ENCODE data around the gene LDB3.

DNA sequence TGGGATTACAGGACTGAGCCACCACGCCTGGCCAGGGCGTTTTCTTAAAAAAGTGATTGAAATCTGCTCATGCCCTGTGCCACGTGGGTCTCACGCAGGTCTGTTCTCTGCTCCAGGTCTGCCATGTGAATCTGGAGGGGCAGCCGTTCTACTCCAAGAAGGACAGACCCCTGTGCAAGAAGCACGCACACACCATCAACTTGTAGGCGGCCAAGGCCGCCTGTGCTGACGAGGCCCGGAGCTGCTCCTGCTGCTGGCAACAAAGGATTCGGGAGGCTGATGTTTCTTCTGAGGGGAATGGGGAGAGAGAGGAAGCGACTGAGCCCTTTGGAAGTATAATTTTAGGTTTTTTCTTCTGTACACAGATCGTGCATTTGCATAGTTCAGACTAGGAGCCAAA, 64.5 kb downstream of the LDB3 start:
- no peak for TF ChIP-seq SNAI2 (CRISPR knock-in tag; IDR thresholded peaks at IDR 0.05)
- TF ChIP-seq, protein P1, sequence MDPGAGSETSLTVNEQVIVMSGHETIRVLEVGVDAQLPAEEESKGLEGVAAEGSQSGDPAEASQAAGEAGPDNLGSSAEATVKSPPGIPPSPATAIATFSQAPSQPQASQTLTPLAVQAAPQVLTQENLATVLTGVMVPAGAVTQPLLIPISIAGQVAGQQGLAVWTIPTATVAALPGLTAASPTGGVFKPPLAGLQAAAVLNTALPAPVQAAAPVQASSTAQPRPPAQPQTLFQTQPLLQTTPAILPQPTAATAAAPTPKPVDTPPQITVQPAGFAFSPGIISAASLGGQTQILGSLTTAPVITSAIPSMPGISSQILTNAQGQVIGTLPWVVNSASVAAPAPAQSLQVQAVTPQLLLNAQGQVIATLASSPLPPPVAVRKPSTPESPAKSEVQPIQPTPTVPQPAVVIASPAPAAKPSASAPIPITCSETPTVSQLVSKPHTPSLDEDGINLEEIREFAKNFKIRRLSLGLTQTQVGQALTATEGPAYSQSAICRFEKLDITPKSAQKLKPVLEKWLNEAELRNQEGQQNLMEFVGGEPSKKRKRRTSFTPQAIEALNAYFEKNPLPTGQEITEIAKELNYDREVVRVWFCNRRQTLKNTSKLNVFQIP (CRISPR knock-in tag; IDR thresholded peaks at IDR 0.05; ENCODE audit: borderline replicate concordance, low read depth) = no peak
- no peak for TF ChIP-seq CSRNP3 (CRISPR knock-in tag; IDR thresholded peaks at IDR 0.05)
- no peak for TF ChIP-seq ZNF70 (CRISPR knock-in tag; IDR thresholded peaks at IDR 0.05)
- TF ChIP-seq PATZ1 (CRISPR knock-in tag; IDR thresholded peaks at IDR 0.05; ENCODE audit: borderline replicate concordance) = no peak
- TF ChIP-seq BACH2 (CRISPR knock-in tag; IDR thresholded peaks at IDR 0.05; ENCODE audit: borderline replicate concordance) = no peak
- no peak for TF ChIP-seq OSR1 (CRISPR knock-in tag; IDR thresholded peaks at IDR 0.05)
- no peak for TF ChIP-seq ISL1 (CRISPR knock-in tag; IDR thresholded peaks at IDR 0.05)
- TF ChIP-seq TCF4 (CRISPR knock-in tag; IDR thresholded peaks at IDR 0.05; ENCODE audit: borderline replicate concordance) = no peak
- TF ChIP-seq CREB5 (CRISPR knock-in tag; IDR thresholded peaks at IDR 0.05; ENCODE audit: low read depth) = no peak
- no peak for TF ChIP-seq RARB (CRISPR knock-in tag; IDR thresholded peaks at IDR 0.05)
